ENCODE results near the gene SP140. TPM values are rescaled to one million over a fixed set of nuclear protein-coding genes. Genes with fewer than 3 reads are reported as not detected.

Gene SP140
- total and polyA plus RNA-seq, 10 of the 15 experiments (the other 5 are each of a cell fraction or from before 2014, with no cell fraction given), result 61.7 to 164 (median 90.7) TPM

- H3K79me2 ChIP-seq (ENCODE audit: control insufficient read depth, insufficient read depth, low read length), result no peaks in the 10 kb centered on the region
- H3K27me3 ChIP-seq (replicated peaks in 1 of 2; ENCODE audit: control insufficient read depth in 2 of 2, insufficient read depth in 2 of 2, low read length in 1 of 2), result no peaks in the 10 kb centered on the region
- H3K4me2 ChIP-seq (ENCODE audit: control insufficient read depth, insufficient read depth), result no peak overlapping the region
- no peak for ATAC-seq
- no TSS peak for BruUV-seq (replicated peaks)
- H3K4me1 ChIP-seq (ENCODE audit: control insufficient read depth, insufficient read depth, low read length), result peaks cover 6% of the 10 kb centered on the region
- intact Hi-C loops (cut with micrococcal nuclease; ENCODE audit: unreplicated experiment), result no loop called here
- H2AFZ ChIP-seq (ENCODE audit: control insufficient read depth, low read depth, low read length), result no peak overlapping the region
- no peaks in the 10 kb centered on the region for H4K20me1 ChIP-seq (ENCODE audit: control insufficient read depth, insufficient read depth)
- H3K36me3 ChIP-seq (ENCODE audit: control insufficient read depth in 2 of 2, insufficient read depth in 2 of 2, low read length in 1 of 2), result peaks cover 3 to 11% of the 10 kb centered on the region in 2 experiments
- no peak for DNase-seq (ENCODE audit: low read depth, low spot score)
- in situ Hi-C loops (cut with MboI), result no loop called here
- H3K4me3 ChIP-seq, result no peak overlapping the region
- H3K27ac ChIP-seq (ENCODE audit: control insufficient read depth, insufficient read depth), result no peak overlapping the region
- no peak for FAIRE-seq
- H3K9me3 ChIP-seq (replicated peaks; ENCODE audit: control insufficient read depth, insufficient read depth, low read length), result no peaks in the 10 kb centered on the region
- ChIA-PET SMC1A (ENCODE audit: uncharacterized antibody, unreplicated experiment) (interaction anchor here (0.9 kb wide), 1 partner anchor 15 kb away, joined by 3 read pairs; the partner anchor contains the start of gene SP140L), POLR2A (no interaction called here), RAD21 (ENCODE audit: unreplicated experiment) (no interaction called here), CTCF (interaction anchor here (0.6 kb wide), 1 partner anchor 483 kb away, joined by 3 read pairs; no protein-coding TSS in a partner anchor)
- 96% methylated on average over 2 of the region's 2 CpGs for WGBS (ENCODE audit: insufficient coverage, insufficient replicate concordance, low lambda C conversion rate, missing lambda C conversion rate)
- H3K9ac ChIP-seq (ENCODE audit: control insufficient read depth, insufficient read depth, low read length), result no peak overlapping the region
- no peak for TF ChIP-seq CHD2 (IDR thresholded peaks at IDR 0.05; ENCODE audit: borderline replicate concordance, low read depth, low read length)
- no peak for TF ChIP-seq ZZZ3 (IDR thresholded peaks at IDR 0.05; ENCODE audit: control insufficient read depth, insufficient read length, low read depth)
- TF ChIP-seq NKRF (conservative IDR thresholded peaks at IDR 0.05), result no peak
- no peak for TF ChIP-seq BRCA1 (IDR thresholded peaks at IDR 0.05; ENCODE audit: low read depth, low read length)
- TF ChIP-seq BCLAF1 (IDR thresholded peaks at IDR 0.05), result no peak
- TF ChIP-seq CHD1 (IDR thresholded peaks at IDR 0.05; ENCODE audit: low read depth, low read length), result no peak
- no peak for TF ChIP-seq MTA2 (IDR thresholded peaks at IDR 0.05; ENCODE audit: low read depth)
- no peak for TF ChIP-seq HCFC1 (IDR thresholded peaks at IDR 0.05; ENCODE audit: low read length)
- TF ChIP-seq ATF3 (IDR thresholded peaks at IDR 0.05; ENCODE audit: borderline replicate concordance, extremely low read depth, low read depth, low read length), result no peak
- TF ChIP-seq PAX5 (IDR thresholded peaks at IDR 0.05; ENCODE audit: borderline replicate concordance, low read depth, low read length), result no peak
- TF ChIP-seq CBX3 (IDR thresholded peaks at IDR 0.05; ENCODE audit: borderline replicate concordance, low read depth), result no peak
- TF ChIP-seq BHLHE40 (IDR thresholded peaks at IDR 0.05; ENCODE audit: borderline replicate concordance in 1 of 2, low read depth in 2 of 2, low read length in 1 of 2), result no peak
- no peak for TF ChIP-seq TCF7 (IDR thresholded peaks at IDR 0.05; ENCODE audit: borderline replicate concordance)
- TF ChIP-seq FOS (IDR thresholded peaks at IDR 0.05; ENCODE audit: borderline replicate concordance, extremely low read depth, insufficient read length), result no peak
- no peak for TF ChIP-seq CTCF (IDR thresholded peaks at IDR 0.05 in 2 of 3, conservative IDR thresholded peaks at IDR 0.05 in 1 of 3; ENCODE audit: control insufficient read depth in 2 of 3, extremely low read depth in 1 of 3, insufficient read depth in 1 of 3, low read depth in 3 of 3, low read length in 3 of 3)
- no peak for TF ChIP-seq DPF2 (IDR thresholded peaks at IDR 0.05)
- TF ChIP-seq KAT2A (conservative IDR thresholded peaks at IDR 0.05; ENCODE audit: control insufficient read depth, low read depth, low read length), result no peak
- no peak for TF ChIP-seq TAF1 (IDR thresholded peaks at IDR 0.05; ENCODE audit: borderline replicate concordance, low read depth, low read length)
- TF ChIP-seq BCL11A (IDR thresholded peaks at IDR 0.05; ENCODE audit: low read depth, low read length), result no peak
These were observed 87.1 kb downstream of the SP140 start for GRCh38 chr2:230312638-230313037.

Data from GM12878 (cell line).